HUES64 (cell line): Measurements from ENCODE around the gene CERS4.
"Not testable (repeated sequence)": the region's sequence is repeated elsewhere in the genome, so short reads cannot be mapped to it uniquely, and the experiment has no call there.

Source experiments
- H3K27ac ChIP-seq: 2 replicates; pipeline ENCODE4 v1.7.0; 2013; ENCODE audit warnings: low read depth, low read length, inconsistent platforms
- H3K27me3 ChIP-seq: 2 replicates; pipeline ENCODE4 v1.6.1; 2013; ENCODE audit warnings: mild to moderate bottlenecking, low read length; ENCODE audit not compliant: insufficient read depth
- H3K36me3 ChIP-seq: 2 replicates; pipeline ENCODE4 v1.6.1; 2013; ENCODE audit warnings: mild to moderate bottlenecking, low read length; ENCODE audit not compliant: insufficient read depth
- H3K4me1 ChIP-seq: 2 replicates; pipeline ENCODE4 v1.6.1; 2013; ENCODE audit warnings: mild to moderate bottlenecking, low read length, moderate library complexity; ENCODE audit not compliant: insufficient read depth
- H3K4me3 ChIP-seq: 2 replicates; pipeline ENCODE4 v1.5.1; 2013; ENCODE audit warnings: mild to moderate bottlenecking, low read length, moderate library complexity
- H3K9ac ChIP-seq: 2 replicates; pipeline ENCODE4 v1.6.1; 2013; ENCODE audit warnings: mild to moderate bottlenecking, low read depth, low read length
- H3K9me3 ChIP-seq: 2 replicates; pipeline ENCODE4 v1.6.1; 2013; ENCODE audit warnings: low read depth, low read length; ENCODE audit not compliant: insufficient read depth
- WGBS: fragments of 150-250, 120-280 bp; methylation state at CpG from one replicate; pipeline ENCODE4 v1.1.7; 2013; ENCODE audit warnings: missing lambda C conversion rate; 5-methylcytosine and 5-hydroxymethylcytosine counted together

The CERS4 gene

GRCh38 chr19:8291337-8291736 is 82.2 kb downstream of the CERS4 start:
- H3K9me3 ChIP-seq, H3K4me1 ChIP-seq, H3K27ac ChIP-seq, H3K4me3 ChIP-seq, H3K36me3 ChIP-seq, H3K9ac ChIP-seq, H3K27me3 ChIP-seq: not testable (repeated sequence)
- no CpG with 5 or more reads among the region's 9 CpGs for WGBS

DNA sequence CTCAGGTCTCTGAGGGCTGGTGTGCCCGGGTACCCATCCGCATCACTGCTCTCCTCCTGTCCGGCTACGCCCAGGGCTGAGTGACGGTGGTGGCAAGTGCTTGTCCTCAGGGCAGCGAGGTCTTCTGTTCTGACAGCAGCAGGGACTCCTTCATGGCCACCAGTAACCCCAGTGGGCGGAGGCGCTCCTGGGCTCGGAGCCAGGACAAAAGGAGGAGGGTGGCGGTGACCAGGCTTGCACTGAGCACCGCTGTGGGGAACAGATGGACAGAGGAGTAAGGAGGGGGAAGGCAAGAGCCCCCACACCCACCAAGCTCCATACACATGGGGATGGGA is 93.2 kb downstream of the CERS4 start:
- Histone ChIP-seq H3K27ac (no peak overlapping the region), H3K9ac (no peak overlapping the region), H3K27me3 (no peaks in the 10 kb centered on the region), H3K9me3 (no peaks in the 10 kb centered on the region), H3K36me3 (peaks cover 18% of the 10 kb centered on the region), H3K4me3 (no peak overlapping the region), H3K4me1 (no peaks in the 10 kb centered on the region)
- WGBS, result 94% methylated on average over 11 of the region's 11 CpGs

DNA sequence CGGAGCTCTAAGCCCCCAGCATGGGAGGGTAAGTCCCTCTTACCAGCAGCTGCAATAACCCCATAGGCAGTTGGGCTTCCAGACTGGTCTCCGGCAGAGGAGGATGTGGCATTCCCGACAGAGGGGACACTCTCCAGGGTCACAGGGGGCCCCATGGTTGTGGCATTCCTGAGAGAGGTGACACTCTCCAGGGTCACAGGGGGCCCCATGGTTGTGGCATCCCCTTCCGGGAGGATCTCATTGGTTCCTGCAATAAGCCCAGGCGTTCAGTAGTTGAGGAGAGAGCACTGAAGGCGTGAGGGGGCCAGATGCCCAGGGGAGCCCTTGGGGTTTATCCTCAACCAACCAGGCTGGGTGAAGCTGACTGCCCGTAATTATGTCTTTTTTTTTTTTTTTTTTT is 93.6 kb downstream of the CERS4 start:
- 95% methylated on average over 7 of the region's 7 CpGs for WGBS
- Histone ChIP-seq H3K9me3 (no peaks in the 10 kb centered on the region), H3K36me3 (peaks cover 18% of the 10 kb centered on the region), H3K9ac (no peak overlapping the region), H3K27me3 (no peaks in the 10 kb centered on the region), H3K4me1 (no peaks in the 10 kb centered on the region), H3K4me3 (no peak overlapping the region), H3K27ac (no peak overlapping the region)

GRCh38 chr19:8304841-8305621 is 95.9 kb downstream of the CERS4 start:
- Histone ChIP-seq H3K27me3 (no peaks in the 10 kb centered on the region), H3K4me3 (no peak overlapping the region), H3K27ac (no peak overlapping the region), H3K4me1 (0 out of 2 replicates have a peak, but pooled peaks cover 3% of the 10 kb centered on the region), H3K9ac (no peak overlapping the region), H3K9me3 (no peaks in the 10 kb centered on the region), H3K36me3 (peaks cover 23% of the 10 kb centered on the region)
- WGBS, result 70% methylated on average over 33 of the region's 33 CpGs

GRCh38 chr19:8305798-8306197 is 96.6 kb downstream of the CERS4 start:
- 0 out of 2 replicates have a peak, but pooled peaks cover 3% of the 10 kb centered on the region for H3K4me1 ChIP-seq
- H3K27me3 ChIP-seq, result no peaks in the 10 kb centered on the region
- H3K9me3 ChIP-seq, result no peaks in the 10 kb centered on the region
- H3K9ac ChIP-seq, result no peak overlapping the region
- WGBS, result 73% methylated on average over 4 of the region's 4 CpGs
- H3K27ac ChIP-seq, result no peak overlapping the region
- H3K36me3 ChIP-seq, result peaks cover 27% of the 10 kb centered on the region
- no peak overlapping the region for H3K4me3 ChIP-seq

DNA sequence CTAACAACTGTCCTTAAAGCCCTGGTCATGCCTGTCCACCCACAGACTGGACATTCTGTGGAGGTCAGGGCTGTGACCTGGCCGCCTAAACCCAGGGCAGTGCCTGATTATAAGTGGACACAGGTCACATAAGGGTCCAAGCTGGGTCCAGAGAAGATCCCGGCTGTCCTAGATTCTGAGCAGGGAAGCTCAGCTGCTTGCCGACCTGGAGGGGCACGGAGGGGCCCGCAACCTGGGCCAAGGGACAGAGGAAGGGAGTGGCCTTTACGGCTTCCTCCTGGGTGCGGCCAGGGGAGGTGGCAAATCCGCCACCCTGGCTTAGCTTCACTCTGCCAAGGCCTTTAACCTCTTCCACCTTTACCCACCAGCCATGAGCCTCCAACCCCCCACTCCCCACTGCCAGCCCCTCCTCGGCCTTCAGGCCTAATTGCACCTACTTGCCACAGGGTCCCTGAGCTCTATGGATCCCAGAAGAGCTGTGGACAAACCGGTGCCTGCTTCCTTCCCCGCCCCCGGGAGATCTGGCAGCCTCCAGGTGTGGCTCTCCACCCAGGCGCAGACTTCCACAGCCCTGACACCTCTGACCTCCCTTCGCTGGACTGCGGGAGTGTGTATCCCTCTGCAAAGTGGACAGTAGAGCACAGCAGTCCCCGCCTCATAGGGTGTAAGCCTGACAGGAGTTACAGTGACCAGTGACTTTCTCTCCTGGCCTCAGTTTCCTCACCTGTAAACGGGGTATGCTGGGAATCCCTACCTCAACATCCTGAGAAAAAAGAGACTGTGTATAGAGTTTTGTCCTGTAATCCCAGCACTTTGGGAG is 97.3 kb downstream of the CERS4 start:
- Histone ChIP-seq H3K9ac (no peak overlapping the region), H3K4me3 (peak overlapping the region; percentile 79; the same call in 1 of the 2 replicates), H3K36me3 (peaks cover 34% of the 10 kb centered on the region)

DNA sequence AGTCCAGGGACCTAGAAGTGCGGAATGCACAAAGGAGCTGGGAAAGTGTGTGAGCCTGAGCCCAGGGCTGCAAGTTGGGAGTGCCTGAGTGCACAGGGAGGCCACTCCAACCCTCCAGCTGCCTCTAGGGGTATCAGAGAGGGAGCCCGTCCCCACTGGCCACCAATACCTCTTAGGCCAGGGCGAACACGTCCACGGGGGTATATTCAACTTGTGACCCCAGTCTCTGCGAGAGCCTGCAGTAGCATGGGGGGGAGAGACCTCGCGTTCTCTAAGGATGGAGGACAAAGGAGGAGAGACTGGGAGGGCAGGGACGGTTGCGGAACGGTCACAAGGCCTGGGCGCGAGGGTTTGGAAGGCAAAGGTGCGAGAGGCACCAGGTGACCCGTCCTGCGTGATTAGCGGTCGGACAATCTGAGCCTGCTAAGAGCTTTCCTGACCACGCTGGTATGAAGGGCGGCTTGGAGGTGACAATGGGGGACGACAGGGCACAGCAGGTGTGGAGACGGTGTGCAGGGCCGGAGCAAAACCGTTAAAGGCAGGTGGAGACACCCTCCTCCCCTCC is 98.3 kb downstream of the CERS4 start:
- 7% methylated on average over 24 of the region's 24 CpGs for WGBS
- no peaks in the 10 kb centered on the region for H3K27me3 ChIP-seq

More for the DNA sequence above, 97.3 kb downstream of the CERS4 start:
- Histone ChIP-seq H3K4me1 (0 out of 2 replicates have a peak, but pooled peaks cover 3% of the 10 kb centered on the region), H3K27me3 (no peaks in the 10 kb centered on the region), H3K9me3 (no peaks in the 10 kb centered on the region), H3K27ac (no peak overlapping the region)
- 89% methylated on average over 17 of the region's 17 CpGs for WGBS

GRCh38 chr19:8307965-8308866 is 99.0 kb downstream of the CERS4 start, which contains the start of gene CD320:
CD320 (minus strand) TSS chr19:8308358; CDS start chr19:8308290, 68 bp downstream.
- Histone ChIP-seq H3K4me1 (0 out of 2 replicates have a peak, but pooled peaks cover 3% of the 10 kb centered on the region), H3K36me3 (peaks cover 34% of the 10 kb centered on the region), H3K27me3 (no peaks in the 10 kb centered on the region), H3K27ac (peak within 1 kb of the TSS; percentile 82), H3K9me3 (no peaks in the 10 kb centered on the region), H3K9ac (peak within 1 kb of the TSS; percentile 87), H3K4me3 (peak within 1 kb of the TSS; percentile 79)
- WGBS, result 1% methylated on average over 61 of the region's 63 CpGs

More for the DNA sequence above, 98.3 kb downstream of the CERS4 start:
- no peaks in the 10 kb centered on the region for H3K9me3 ChIP-seq
- H3K9ac ChIP-seq, result peak overlapping the region; percentile 87
- peaks cover 34% of the 10 kb centered on the region for H3K36me3 ChIP-seq
- no peak overlapping the region for H3K27ac ChIP-seq
- peak overlapping the region; percentile 79 for H3K4me3 ChIP-seq
- 0 out of 2 replicates have a peak, but pooled peaks cover 3% of the 10 kb centered on the region for H3K4me1 ChIP-seq

- Histone ChIP-seq H3K4me3 (peak overlapping the region; percentile 79), H3K36me3 (peaks cover 36% of the 10 kb centered on the region), H3K27ac (no peak overlapping the region), H3K27me3 (no peaks in the 10 kb centered on the region), H3K9ac (no peak overlapping the region), H3K9me3 (no peaks in the 10 kb centered on the region), H3K4me1 (0 out of 2 replicates have a peak, but pooled peaks cover 3% of the 10 kb centered on the region)
- 66% methylated on average over 17 of the region's 17 CpGs for WGBS
These were observed 99.7 kb downstream of the CERS4 start for GRCh38 chr19:8308891-8309291.

DNA sequence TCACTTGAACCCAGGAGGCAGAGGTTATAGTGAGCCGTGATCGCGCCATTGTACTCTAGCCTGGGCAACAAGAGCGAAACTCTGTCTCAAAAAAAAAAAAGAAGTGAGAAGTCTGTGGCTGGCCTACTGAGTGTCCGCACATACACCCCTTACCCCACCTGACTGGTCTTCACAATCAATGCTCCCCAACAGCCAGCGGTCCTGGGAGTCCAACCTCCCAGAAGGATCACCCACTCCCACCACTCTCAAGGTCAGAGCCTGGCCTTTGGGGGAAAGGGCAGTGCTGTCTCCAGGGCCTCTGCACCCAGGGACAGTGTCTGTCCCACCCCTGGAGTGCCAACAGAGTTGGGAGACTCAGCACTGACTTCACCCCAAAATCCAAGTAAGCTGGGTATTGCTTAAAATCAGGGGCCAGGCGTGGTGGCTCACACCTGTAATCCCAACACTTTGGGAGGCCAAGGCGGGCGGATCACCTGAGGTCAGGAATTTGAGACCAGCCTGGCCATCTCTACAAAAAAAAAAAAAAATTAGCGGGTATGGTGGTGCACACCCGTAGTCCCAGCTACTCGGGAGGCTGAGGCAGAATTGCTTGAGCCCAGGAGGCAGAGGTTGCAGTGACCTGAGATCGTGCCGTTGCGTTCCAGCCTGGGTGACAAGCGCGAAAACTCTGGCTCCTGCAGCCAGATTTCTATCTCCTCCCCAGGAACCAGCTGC is 101.3 kb downstream of the CERS4 start:
- H3K4me1 ChIP-seq, result 0 out of 2 replicates have a peak, but pooled peaks cover 3% of the 10 kb centered on the region
- WGBS, result 97% methylated on average over 17 of the region's 17 CpGs
- H3K9ac ChIP-seq, result no peak overlapping the region
- no peaks in the 10 kb centered on the region for H3K9me3 ChIP-seq
- peaks cover 50% of the 10 kb centered on the region for H3K36me3 ChIP-seq
- H3K27ac ChIP-seq, result no peak overlapping the region
- no peaks in the 10 kb centered on the region for H3K27me3 ChIP-seq
- no peak overlapping the region for H3K4me3 ChIP-seq
